ENCODE data around the gene MALRD1.

GRCh38 chr10:19466709-19467108 is 418.1 kb downstream of the MALRD1 start:
- no peak for TF ChIP-seq EZH2 (IDR thresholded peaks at IDR 0.05; ENCODE audit: borderline replicate concordance)
- no peak for TF ChIP-seq CTCF (IDR thresholded peaks at IDR 0.05; ENCODE audit: poor library complexity)
